CD14-positive monocyte (primary cell): ENCODE results near the gene CCR3. TPM values are rescaled to one million over a fixed set of nuclear protein-coding genes. Genes with fewer than 3 reads are reported as not detected.
A peak's percentile ranks its signal among the peaks of the same experiment; 100 is the strongest.

Experiments
- DNase-seq, 3 donors: peaks; one replicate each; pipeline ENCODE4 v3.0.0-alpha.2; 2011 to 2022
- H2AFZ ChIP-seq: 2 replicates; pipeline ENCODE4 v1.6.0; 2012; ENCODE audit warnings: mild to moderate bottlenecking, low read depth, low read length, inconsistent platforms; ENCODE audit not compliant: insufficient read depth, poor library complexity, severe bottlenecking
- H3K27ac ChIP-seq, 2 donors: 1 replicate in 1 of 2; 2 replicates in 1 of 2; pipeline ENCODE4 v1.5.1; 2012 to 2013; ENCODE audit warnings: low read length in 2 of 2, control low read depth in 1 of 2, inconsistent platforms in 1 of 2, low read depth in 1 of 2, mild to moderate bottlenecking in 1 of 2
- H3K27me3 ChIP-seq, 2 donors: one replicate each; pipeline versions ENCODE4 v1.6.0 to v1.6.1; 2011 to 2013; ENCODE audit warnings: low read length in 2 of 2; ENCODE audit not compliant: control insufficient read depth in 2 of 2, insufficient read depth in 2 of 2
- H3K36me3 ChIP-seq, 2 donors: replicated peaks in 1 of 2; 1 replicate in 1 of 2; 2 replicates in 1 of 2; pipeline versions ENCODE4 v1.5.1 to v1.6.1; 2012 to 2013; ENCODE audit warnings: low read length in 2 of 2, control low read depth in 1 of 2, inconsistent platforms in 1 of 2, mild to moderate bottlenecking in 1 of 2; ENCODE audit not compliant: insufficient read depth in 2 of 2, control insufficient read depth in 1 of 2
- H3K4me1 ChIP-seq, 2 donors: 1 replicate in 1 of 2; 2 replicates in 1 of 2; pipeline versions ENCODE4 v1.5.1 to v1.6.1; 2012 to 2013; ENCODE audit warnings: low read length in 2 of 2, control low read depth in 1 of 2, inconsistent platforms in 1 of 2, mild to moderate bottlenecking in 1 of 2, moderate library complexity in 1 of 2; ENCODE audit not compliant: insufficient read depth in 2 of 2, control insufficient read depth in 1 of 2
- H3K4me2 ChIP-seq: replicated peaks from 2 replicates; pipeline ENCODE3; 2012; ENCODE audit warnings: low read length, moderate library complexity, mild to moderate bottlenecking; ENCODE audit not compliant: poor library complexity, severe bottlenecking; ENCODE audit errors: extremely low read depth
- H3K4me3 ChIP-seq, 3 experiments: fragments of 200-600 bp in 1 of 3; sonication (generic) in 1 of 3; replicated peaks in 1 of 3; 1 replicate in 2 of 3; 2 replicates in 1 of 3; pipeline ENCODE4 v1.5.1; 2011 to 2013; ENCODE audit warnings: low read length in 3 of 3, mild to moderate bottlenecking in 3 of 3, control low read depth in 2 of 3, low read depth in 2 of 3, inconsistent platforms in 1 of 3, moderate library complexity in 1 of 3
- H3K79me2 ChIP-seq: 2 replicates; pipeline ENCODE4 v1.6.0; 2012; ENCODE audit warnings: mild to moderate bottlenecking, control low read depth, inconsistent platforms, low read length, moderate library complexity; ENCODE audit not compliant: insufficient read depth
- H3K9ac ChIP-seq: 2 replicates; pipeline ENCODE4 v1.6.0; 2017; ENCODE audit warnings: low read length, mild to moderate bottlenecking; ENCODE audit not compliant: insufficient read depth, poor library complexity, severe bottlenecking
- H3K9me3 ChIP-seq, 2 donors: replicated peaks in 1 of 2; 1 replicate in 1 of 2; 2 replicates in 1 of 2; pipeline versions ENCODE4 v1.5.1 to v1.6.1; 2012 to 2013; ENCODE audit warnings: low read length in 2 of 2, control low read depth in 1 of 2; ENCODE audit not compliant: control insufficient read depth in 1 of 2, insufficient read depth in 1 of 2
- H4K20me1 ChIP-seq: 2 replicates; pipeline ENCODE4 v1.6.0; 2012; ENCODE audit warnings: mild to moderate bottlenecking, low read length, control low read depth, moderate library complexity; ENCODE audit not compliant: insufficient read depth
- H3K27ac Mint-ChIP-seq, 7 donors: one replicate each; pipeline ENCODE4 v1.8.0; 2020; ENCODE audit warnings: mild to moderate bottlenecking in 7 of 7, mixed read lengths in 7 of 7, moderate library complexity in 6 of 7, inconsistent platforms in 2 of 7
- H3K27me3 Mint-ChIP-seq, 3 donors: one replicate each; pipeline ENCODE4 v1.8.0; 2021 to 2022; ENCODE audit warnings: low read depth in 3 of 3, mild to moderate bottlenecking in 3 of 3, mixed read lengths in 3 of 3, moderate library complexity in 3 of 3, inconsistent platforms in 1 of 3
- H3K36me3 Mint-ChIP-seq, 2 donors: one replicate each; pipeline ENCODE4 v1.8.0; 2020; ENCODE audit warnings: mixed read lengths in 2 of 2, inconsistent platforms in 1 of 2, mild to moderate bottlenecking in 1 of 2
- H3K4me1 Mint-ChIP-seq: one replicate; pipeline ENCODE4 v1.8.0; 2020; ENCODE audit warnings: mild to moderate bottlenecking, mixed read lengths
- H3K4me3 Mint-ChIP-seq, 2 donors: one replicate each; pipeline ENCODE4 v1.8.0; 2020; ENCODE audit warnings: mild to moderate bottlenecking in 2 of 2, mixed read lengths in 2 of 2, moderate library complexity in 1 of 2
- H3K9me3 Mint-ChIP-seq, 7 donors: one replicate each; pipeline ENCODE4 v1.8.0; 2020 to 2022; ENCODE audit warnings: mixed read lengths in 7 of 7, mild to moderate bottlenecking in 6 of 7, moderate library complexity in 6 of 7, inconsistent platforms in 2 of 7
- CTCF ChIP-seq: fragments of 200-600 bp; IDR thresholded peaks from one replicate; pipeline ENCODE4 v1.8.0; 2022; ENCODE audit warnings: antibody characterized with exemption, mild to moderate bottlenecking
- WGBS: methylation state at CpG from one replicate; pipeline ENCODE4 v1.1.5; 2013; ENCODE audit warnings: missing lambda C conversion rate; ENCODE audit not compliant: insufficient coverage; 5-methylcytosine and 5-hydroxymethylcytosine counted together
- intact Hi-C, 2 donors: fragments of 100-400 bp; cut with micrococcal nuclease; formaldehyde crosslinking; loops; one replicate each; pipeline versions ENCODE4 v1.15.0 to v1.15.1; 2023
- polyA plus RNA-seq, 3 donors: library from polyadenylated mRNA; depleted of rRNA in 1 of 3; unstranded in 2 of 3; stranded (reverse) in 1 of 3; fragments of 300-500 nt in 2 of 3; fragments of >200 nt in 1 of 3; fragmentation: Illumina TruSeq in 2 of 3; gene quantifications; 1 replicate in 2 of 3; 2 replicates in 1 of 3; pipeline ENCODE4 v1.2.3, GENCODE V29; 2012 to 2021

Gene CCR3
- polyA plus RNA-seq, 3 donors = 0.38 to 0.74 (median 0.44) TPM

- Mint-ChIP-seq H3K27ac (no peak overlapping the region), H3K36me3 (peaks cover 0 to 2% of the 10 kb centered on the region in 2 donors), H3K27me3 (peaks cover 0 to 4% (median 2%) of the 10 kb centered on the region in 3 donors), H3K4me3 (no peak overlapping the region), H3K9me3 (peaks cover 0 to 2% (median 0%) of the 10 kb centered on the region in 7 donors), H3K4me1 (peaks cover 33% of the 10 kb centered on the region)
- H3K4me1 ChIP-seq = peaks cover 29 to 33% of the 10 kb centered on the region in 2 donors
- TF ChIP-seq CTCF = no peak
- no peak overlapping the region for H3K4me3 ChIP-seq
- no peak overlapping the region for H3K9ac ChIP-seq
- no peaks in the 10 kb centered on the region for H4K20me1 ChIP-seq
- H2AFZ ChIP-seq = no peak overlapping the region
- H3K9me3 ChIP-seq = no peaks in the 10 kb centered on the region
- no peaks in the 10 kb centered on the region for H3K79me2 ChIP-seq
- intact Hi-C loops = no loop called here
- no peak overlapping the region for H3K4me2 ChIP-seq
- no peak for DNase-seq
- H3K27ac ChIP-seq = no peak overlapping the region
- H3K36me3 ChIP-seq = no peaks in the 10 kb centered on the region
- no peaks in the 10 kb centered on the region for H3K27me3 ChIP-seq
- WGBS = 100% methylated on average over 1 of the region's 4 CpGs
These were observed 3.9 kb upstream of the CCR3 start for GRCh38 chr3:46238386-46238785.

GRCh38 chr3:46239301-46239938 is 2.8 kb upstream of the CCR3 start:
- H3K79me2 ChIP-seq = no peaks in the 10 kb centered on the region
- 35% methylated on average over 2 of the region's 3 CpGs for WGBS
- H3K9me3 ChIP-seq = no peaks in the 10 kb centered on the region
- no peaks in the 10 kb centered on the region for H4K20me1 ChIP-seq
- H3K36me3 Mint-ChIP-seq = peaks cover 0 to 2% of the 10 kb centered on the region in 2 donors
- TF ChIP-seq CTCF = no peak
- no peak overlapping the region for H2AFZ ChIP-seq
- no peak overlapping the region for H3K4me2 ChIP-seq
- no peak overlapping the region for H3K27ac ChIP-seq
- H3K9ac ChIP-seq = no peak overlapping the region
- H3K4me1 ChIP-seq = peaks cover 25 to 28% of the 10 kb centered on the region in 2 donors
- H3K36me3 ChIP-seq = no peaks in the 10 kb centered on the region
- peak in 2 of 3 donors; percentile 12 to 48 for DNase-seq
- no peak overlapping the region for H3K4me3 Mint-ChIP-seq
- H3K27me3 ChIP-seq = no peaks in the 10 kb centered on the region
- peaks cover 0 to 4% (median 2%) of the 10 kb centered on the region in 3 donors for H3K27me3 Mint-ChIP-seq
- no peak overlapping the region for H3K27ac Mint-ChIP-seq
- no peak overlapping the region for H3K4me3 ChIP-seq
- H3K4me1 Mint-ChIP-seq = peaks cover 30% of the 10 kb centered on the region
- H3K9me3 Mint-ChIP-seq = peaks cover 0 to 2% (median 0%) of the 10 kb centered on the region in 7 donors
- intact Hi-C loops = no loop called here
